ENCODE results near the gene MATN4. TPM values are rescaled to one million over a fixed set of nuclear protein-coding genes. Genes with fewer than 3 reads are reported as not detected.
A peak's percentile ranks its signal among the peaks of the same experiment; 100 is the strongest.

Gene MATN4
- total RNA-seq, 2 donors from 2014 or later = not detected

GRCh38 chr20:45350217-45350616 is 42.1 kb upstream of the MATN4 start:
- Histone ChIP-seq H3K4me3 (no peak overlapping the region), H3K9me3 (no peaks in the 10 kb centered on the region), H3K27ac (no peak overlapping the region), H3K27me3 (no peaks in the 10 kb centered on the region), H3K4me1 (peaks cover 0 to 39% of the 10 kb centered on the region in 2 donors), H3K36me3 (no peaks in the 10 kb centered on the region)
- DNase-seq (ENCODE audit: low spot score) = no peak
- TF ChIP-seq CTCF (IDR thresholded peaks at IDR 0.05) = no peak

GRCh38 chr20:45347936-45348778 is 40.1 kb upstream of the MATN4 start, which contains the start of gene SDC4:
TSS of gene SDC4 (minus strand) at chr20:45348424. CDS start at chr20:45348384, 40 bp downstream.
- Histone ChIP-seq H3K27ac (peak within 1 kb of the TSS; percentile 96 to 97), H3K27me3 (no peaks in the 10 kb centered on the region), H3K4me3 (peak within 1 kb of the TSS; percentile 69 to 76), H3K4me1 (peaks cover 5 to 50% of the 10 kb centered on the region in 2 donors), H3K9me3 (no peaks in the 10 kb centered on the region), H3K36me3 (no peaks in the 10 kb centered on the region)
- TF ChIP-seq CTCF (IDR thresholded peaks at IDR 0.05) = no peak
- peak; percentile 70 for DNase-seq (ENCODE audit: low spot score)

GRCh38 chr20:45347297-45347935 is 39.3 kb upstream of the MATN4 start:
- no peaks in the 10 kb centered on the region for H3K9me3 ChIP-seq
- H3K27me3 ChIP-seq = no peaks in the 10 kb centered on the region
- H3K4me1 ChIP-seq = peaks cover 5 to 57% of the 10 kb centered on the region in 2 donors
- no peaks in the 10 kb centered on the region for H3K36me3 ChIP-seq
- DNase-seq (ENCODE audit: low spot score) = no peak
- peak overlapping the region; percentile 96 to 97 for H3K27ac ChIP-seq
- H3K4me3 ChIP-seq = peak overlapping the region; percentile 69 to 76
- TF ChIP-seq CTCF (IDR thresholded peaks at IDR 0.05) = no peak

- Histone ChIP-seq H3K4me3 (peak overlapping the region; percentile 69 to 76), H3K27me3 (no peaks in the 10 kb centered on the region), H3K36me3 (no peaks in the 10 kb centered on the region), H3K4me1 (peaks cover 5 to 63% of the 10 kb centered on the region in 2 donors), H3K27ac (peak overlapping the region; percentile 96 to 97), H3K9me3 (no peaks in the 10 kb centered on the region)
- no peak for DNase-seq (ENCODE audit: low spot score)
- no peak for TF ChIP-seq CTCF (IDR thresholded peaks at IDR 0.05)
Observed at GRCh38 chr20:45346851-45347250, 38.8 kb upstream of the MATN4 start.

- Histone ChIP-seq H3K9me3 (no peaks in the 10 kb centered on the region), H3K36me3 (no peaks in the 10 kb centered on the region), H3K4me3 (peak overlapping the region; percentile 69 to 76), H3K4me1 (peaks cover 5 to 68% of the 10 kb centered on the region in 2 donors), H3K27me3 (no peaks in the 10 kb centered on the region), H3K27ac (peak overlapping the region; percentile 96 to 97)
- no peak for TF ChIP-seq CTCF (IDR thresholded peaks at IDR 0.05)
- no peak for DNase-seq (ENCODE audit: low spot score)
Observed at GRCh38 chr20:45346291-45346718, 38.2 kb upstream of the MATN4 start.
